ENCODE results near the gene OR6M1.

Gene OR6M1

GRCh38 chr11:123775289-123775688 is 30.9 kb downstream of the OR6M1 start:
- no peak for DNase-seq

GRCh38 chr11:123773959-123774358 is 32.2 kb downstream of the OR6M1 start:
- DNase-seq: no peak

GRCh38 chr11:123773026-123773425 is 33.1 kb downstream of the OR6M1 start:
- no peak for DNase-seq

GRCh38 chr11:123771664-123772063 is 34.5 kb downstream of the OR6M1 start:
- DNase-seq: no peak

GRCh38 chr11:123770712-123771111 is 35.4 kb downstream of the OR6M1 start:
- no peak for DNase-seq

- DNase-seq: no peak
Observed at GRCh38 chr11:123765601-123766000, 40.5 kb downstream of the OR6M1 start.

GRCh38 chr11:123762422-123762821 is 43.7 kb downstream of the OR6M1 start:
- no peak for DNase-seq

GRCh38 chr11:123760894-123761293 is 45.3 kb downstream of the OR6M1 start:
- no peak for DNase-seq

- DNase-seq: no peak
Observed at GRCh38 chr11:123757976-123758375, 48.2 kb downstream of the OR6M1 start.

GRCh38 chr11:123755813-123756212 is 50.3 kb downstream of the OR6M1 start:
- no peak for DNase-seq

Measured in kidney glomerular epithelial cell (primary cell).